GM20000 (cell line): Measurements from ENCODE around the gene MPRIP.

Experiments
- DNase-seq: peaks from one replicate; pipeline ENCODE4 v3.0.0; 2012; ENCODE audit warnings: low spot score
- CTCF ChIP-seq: IDR thresholded peaks from 2 replicates; pipeline ENCODE4 v1.5.1; 2012; ENCODE audit warnings: mild to moderate bottlenecking, control low read depth; ENCODE audit errors: extremely low read depth, missing control alignments

The MPRIP gene

GRCh38 chr17:17108451-17109049, 66.3 kb downstream of the MPRIP start:
- no peak for TF ChIP-seq CTCF
- no peak for DNase-seq

- no peak for DNase-seq
- no peak for TF ChIP-seq CTCF
These were observed 67.0 kb downstream of the MPRIP start for GRCh38 chr17:17109256-17109655.

- no peak for TF ChIP-seq CTCF
- DNase-seq = no peak
These were observed 67.7 kb downstream of the MPRIP start for GRCh38 chr17:17109907-17110306.

- no peak for DNase-seq
- no peak for TF ChIP-seq CTCF
These were observed 68.3 kb downstream of the MPRIP start for GRCh38 chr17:17110520-17110919.

GRCh38 chr17:17111401-17112393, 69.4 kb downstream of the MPRIP start:
- TF ChIP-seq CTCF = no peak
- no peak for DNase-seq

- TF ChIP-seq CTCF = no peak
These were observed 70.5 kb downstream of the MPRIP start for GRCh38 chr17:17112628-17113200.

More at GRCh38 chr17:17112628-17113200, 70.5 kb downstream of the MPRIP start:
- no peak for DNase-seq
